B cell (primary cell): ENCODE data around the gene EEF1A2. TPM values are rescaled to one million over a fixed set of nuclear protein-coding genes. Genes with fewer than 3 reads are reported as not detected.

ENCODE experiments used
- ATAC-seq: fragments of 200-7000 bp; cut with Tn5 transposase; one replicate; pipeline ENCODE4 v1.10.0; 2021; ENCODE audit warnings: low read depth, mild to moderate bottlenecking, moderate number of reproducible peaks, moderate library complexity
- CTCF ChIA-PET: fragments of 350-600 bp; sonication (Branson Sonifier 250); formaldehyde crosslinking; loops from one replicate; lab custom pipeline; 2021; ENCODE audit warnings: antibody characterized with exemption, inconsistent platforms; lab: Charles Lee
- POLR2A ChIA-PET: fragments of 350-600 bp; sonication (Branson Sonifier 250); formaldehyde crosslinking; loops from one replicate; lab custom pipeline; 2021; ENCODE audit warnings: antibody characterized with exemption; lab: Charles Lee
- DNase-seq: peaks from one replicate; pipeline ENCODE4 v3.0.0; 2013
- H2AFZ ChIP-seq: 2 replicates; pipeline ENCODE4 v1.6.1; 2012; ENCODE audit warnings: mild to moderate bottlenecking, low read depth, low read length; ENCODE audit not compliant: insufficient read depth, poor library complexity, severe bottlenecking
- H3K27ac ChIP-seq, 2 donors: 1 replicate in 1 of 2; 2 replicates in 1 of 2; pipeline ENCODE4 v1.5.1; 2012 to 2013; ENCODE audit warnings: low read length in 2 of 2, mild to moderate bottlenecking in 2 of 2, moderate library complexity in 1 of 2
- H3K27me3 ChIP-seq, 4 experiments: fragments of 200-600 bp in 1 of 4; sonication (generic) in 1 of 4; replicated peaks in 1 of 4; 1 replicate in 2 of 4; 2 replicates in 2 of 4; pipeline versions ENCODE4 v1.6.1 to v1.7.0; 2013 to 2016; ENCODE audit warnings: low read length in 3 of 4, mild to moderate bottlenecking in 2 of 4, mixed read lengths in 1 of 4, moderate library complexity in 1 of 4; ENCODE audit not compliant: insufficient read depth in 4 of 4, control insufficient read depth in 3 of 4; ENCODE audit errors: control extremely low read depth in 1 of 4
- H3K36me3 ChIP-seq, 2 experiments: replicated peaks in 1 of 2; 1 replicate in 1 of 2; 2 replicates in 1 of 2; pipeline versions ENCODE4 v1.6.1 to v1.7.1; 2013; ENCODE audit warnings: low read length in 1 of 2; ENCODE audit not compliant: insufficient read depth in 2 of 2, control insufficient read depth in 1 of 2; ENCODE audit errors: control extremely low read depth in 1 of 2, extremely low read depth in 1 of 2
- H3K4me1 ChIP-seq, 2 donors: fragments of 200-600 bp in 1 of 2; sonication (generic) in 1 of 2; 1 replicate in 1 of 2; 2 replicates in 1 of 2; pipeline versions ENCODE4 v1.5.1 to v1.6.1; 2013 to 2017; ENCODE audit warnings: low read length in 2 of 2; ENCODE audit not compliant: control insufficient read depth in 2 of 2, insufficient read depth in 2 of 2
- H3K4me2 ChIP-seq: replicated peaks from 2 replicates; pipeline ENCODE3; 2012; ENCODE audit warnings: mild to moderate bottlenecking, low read depth, low read length; ENCODE audit not compliant: poor library complexity, severe bottlenecking
- H3K4me3 ChIP-seq, 5 experiments: fragments of 200-600 bp in 1 of 5; sonication (generic) in 1 of 5; 1 replicate in 3 of 5; 2 replicates in 2 of 5; pipeline versions ENCODE4 v1.5.1 to v1.7.0; 2011 to 2016; ENCODE audit warnings: low read length in 4 of 5, mild to moderate bottlenecking in 4 of 5, low read depth in 2 of 5, control low read depth in 1 of 5, moderate library complexity in 1 of 5; ENCODE audit not compliant: insufficient read depth in 1 of 5; ENCODE audit errors: control extremely low read depth in 1 of 5, extremely low read depth in 1 of 5
- H3K79me2 ChIP-seq: fragments of 200-600 bp; sonication (generic); one replicate; pipeline ENCODE4 v1.6.0; 2016; ENCODE audit warnings: low read length; ENCODE audit not compliant: control insufficient read depth, insufficient read depth
- H3K9ac ChIP-seq: fragments of 200-600 bp; sonication (generic); 2 replicates; pipeline ENCODE4 v1.6.1; 2017; ENCODE audit warnings: mild to moderate bottlenecking, low read length, moderate library complexity
- H3K9me3 ChIP-seq, 3 donors: one replicate each; pipeline versions ENCODE4 v1.6.1 to v1.7.1; 2013; ENCODE audit warnings: low read length in 2 of 3; ENCODE audit not compliant: control insufficient read depth in 2 of 3, insufficient read depth in 1 of 3; ENCODE audit errors: control extremely low read depth in 1 of 3
- H4K20me1 ChIP-seq: 2 replicates; pipeline ENCODE4 v1.6.0; 2012; ENCODE audit warnings: mild to moderate bottlenecking, low read length; ENCODE audit not compliant: insufficient read depth, control insufficient read depth, poor library complexity, severe bottlenecking
- H3K27ac Mint-ChIP-seq: one replicate; pipeline ENCODE4 v1.8.0; 2021; ENCODE audit warnings: mixed read lengths
- H3K27me3 Mint-ChIP-seq: one replicate; pipeline ENCODE4 v1.8.0; 2021; ENCODE audit warnings: mixed read lengths
- H3K4me1 Mint-ChIP-seq: one replicate; pipeline ENCODE4 v1.8.0; 2021; ENCODE audit warnings: mixed read lengths
- H3K4me3 Mint-ChIP-seq: one replicate; pipeline ENCODE4 v1.8.0; 2021; ENCODE audit warnings: mixed read lengths
- H3K9me3 Mint-ChIP-seq: one replicate; pipeline ENCODE4 v1.8.0; 2022; ENCODE audit warnings: mixed read lengths; ENCODE audit not compliant: insufficient read depth
- CTCF ChIP-seq: fragments of 200-600 bp; IDR thresholded peaks from one replicate; pipeline ENCODE4 v1.8.0; 2022; ENCODE audit warnings: antibody characterized with exemption, mild to moderate bottlenecking
- EZH2 ChIP-seq: IDR thresholded peaks from 2 replicates; pipeline ENCODE4 v1.6.1; 2012; ENCODE audit warnings: borderline replicate concordance, low read depth, mild to moderate bottlenecking, moderate library complexity, low read length; ENCODE audit not compliant: insufficient read depth, poor library complexity, severe bottlenecking
- WGBS: methylation state at CpG from one replicate; pipeline ENCODE4 v1.1.5; 2013; ENCODE audit warnings: missing lambda C conversion rate; ENCODE audit not compliant: insufficient coverage; 5-methylcytosine and 5-hydroxymethylcytosine counted together
- intact Hi-C: fragments of 100-400 bp; cut with micrococcal nuclease; formaldehyde crosslinking; loops from one replicate; pipeline ENCODE4 v1.10.0; 2022
- polyA plus RNA-seq: library from polyadenylated mRNA; depleted of rRNA; stranded (reverse); fragments of >200 nt; gene quantifications from 2 replicates; pipeline ENCODE4 v1.2.3, GENCODE V29; 2012
- total RNA-seq, 2 donors: library from RNA; stranded (reverse); fragments of 120-200 nt in 1 of 2; gene quantifications; 1 replicate in 1 of 2; 2 replicates in 1 of 2; pipeline versions ENCODE4 v1.2.3 to v1.2.4, GENCODE V29; 2013 to 2022

EEF1A2 gene
- total and polyA plus RNA-seq, 2 donors (not counting 1 experiment from before 2014, with no cell fraction given), result 2.2 to 2.9 TPM

- Histone ChIP-seq H2AFZ (no peak overlapping the region), H3K9ac (no peak overlapping the region), H4K20me1 (no peaks in the 10 kb centered on the region), H3K27ac (no peak overlapping the region), H3K4me2 (no peak overlapping the region), H3K4me3 (no peak overlapping the region), H3K4me1 (peaks cover 0 to 5% of the 10 kb centered on the region in 2 donors), H3K36me3 (no peaks in the 10 kb centered on the region), H3K9me3 (peaks cover 0 to 21% (median 0%) of the 10 kb centered on the region in 3 donors), H3K79me2 (no peaks in the 10 kb centered on the region), H3K27me3 (peaks cover 0 to 52% (median 6%) of the 10 kb centered on the region in 4 experiments)
- no peak for TF ChIP-seq EZH2
- ChIA-PET CTCF (no interaction called here), POLR2A (no interaction called here)
- H3K9me3 Mint-ChIP-seq, result no peaks in the 10 kb centered on the region
- intact Hi-C loops, result no loop called here
- no peak overlapping the region for H3K27ac Mint-ChIP-seq
- whole genome bisulfite sequencing, result 88% methylated on average over 17 of the region's 17 CpGs
- H3K27me3 Mint-ChIP-seq, result peaks cover 19% of the 10 kb centered on the region
- DNase-seq, result no peak
- no peak overlapping the region for H3K4me3 Mint-ChIP-seq
- ATAC-seq, result no peak
- H3K4me1 Mint-ChIP-seq, result peaks cover 1% of the 10 kb centered on the region
These were observed 12.5 kb downstream of the EEF1A2 start for GRCh38 chr20:63486300-63486855.

- Mint-ChIP-seq H3K27ac (no peak overlapping the region), H3K4me3 (no peak overlapping the region), H3K27me3 (peaks cover 22% of the 10 kb centered on the region), H3K4me1 (peaks cover 1% of the 10 kb centered on the region), H3K9me3 (no peaks in the 10 kb centered on the region)
- Histone ChIP-seq H3K4me2 (no peak overlapping the region), H3K4me1 (peaks cover 0 to 5% of the 10 kb centered on the region in 2 donors), H4K20me1 (no peaks in the 10 kb centered on the region), H3K36me3 (no peaks in the 10 kb centered on the region), H3K9ac (no peak overlapping the region), H3K27ac (no peak overlapping the region), H3K27me3 (peaks cover 0 to 54% (median 6%) of the 10 kb centered on the region in 4 experiments), H3K4me3 (no peak overlapping the region), H3K79me2 (no peaks in the 10 kb centered on the region), H2AFZ (no peak overlapping the region), H3K9me3 (peaks cover 0 to 21% (median 0%) of the 10 kb centered on the region in 3 donors)
- ATAC-seq (no peak), DNase-seq (no peak)
- no peak for TF ChIP-seq CTCF
- no peak for TF ChIP-seq EZH2
- POLR2A ChIA-PET, result no interaction called here
- intact Hi-C loops, result no loop called here
- CTCF ChIA-PET, result no interaction called here
- WGBS, result 77% methylated on average over 17 of the region's 18 CpGs
These were observed 14.1 kb downstream of the EEF1A2 start for GRCh38 chr20:63484651-63485403.
